ENCODE measurements around the gene CTSC. TPM values are rescaled to one million over a fixed set of nuclear protein-coding genes. Genes with fewer than 3 reads are reported as not detected.

CTSC gene
- polyA plus RNA-seq, 1 donor (not counting 4 experiments of a cell fraction or from before 2014, with no cell fraction given): 658 TPM

DNA sequence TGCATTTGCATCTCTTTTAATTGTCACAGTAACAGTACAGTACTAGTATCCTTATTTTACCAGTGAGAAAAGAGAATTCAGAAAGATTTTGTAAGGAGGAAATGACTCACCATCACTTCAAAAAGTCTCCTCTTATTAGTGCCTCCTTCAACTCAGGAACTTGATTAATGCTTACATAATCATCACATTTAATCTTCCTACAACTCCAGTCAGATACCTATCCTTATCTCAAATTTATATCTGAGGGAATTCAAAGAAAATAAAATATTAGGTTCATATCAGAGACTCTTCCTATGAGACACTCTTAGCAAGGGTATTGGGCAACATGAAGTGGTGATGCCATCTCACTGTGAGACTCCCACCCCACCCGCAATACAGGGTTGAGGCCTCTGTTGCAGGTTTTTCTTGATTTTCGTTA is 26.1 kb upstream of the CTSC start:
- Histone ChIP-seq H3K4me1 (ENCODE audit: control insufficient read depth, extremely low read depth, insufficient read depth, low read length) (peaks cover 14% of the 10 kb centered on the region), H3K9me3 (ENCODE audit: control insufficient read depth, low read depth, low read length) (no peaks in the 10 kb centered on the region), H3K9me1 (ENCODE audit: control insufficient read depth, extremely low read depth, insufficient read depth, low read length) (no peaks in the 10 kb centered on the region), H3K27ac (ENCODE audit: control insufficient read depth, insufficient read depth, low read length) (peak overlapping the region; percentile 9), H3K79me2 (ENCODE audit: control insufficient read depth, insufficient read depth, low read length) (no peaks in the 10 kb centered on the region), H3K4me3 (ENCODE audit: control insufficient read depth in 2 of 3, extremely low read depth in 1 of 3, insufficient read depth in 2 of 3, low read depth in 1 of 3, low read length in 3 of 3) (no peak overlapping the region), H3K27me3 (ENCODE audit: control insufficient read depth, extremely low read depth, insufficient read depth, low read length) (no peaks in the 10 kb centered on the region), H2AFZ (ENCODE audit: control insufficient read depth, low read length) (no peak overlapping the region), H4K20me1 (ENCODE audit: control insufficient read depth, extremely low read depth, insufficient read depth, low read length) (no peaks in the 10 kb centered on the region), H3K9ac (ENCODE audit: control insufficient read depth, extremely low read depth, insufficient read depth, low read length) (no peak overlapping the region), H3K36me3 (ENCODE audit: control insufficient read depth in 2 of 2, extremely low read depth in 1 of 2, insufficient read depth in 2 of 2, low read length in 2 of 2) (no peaks in the 10 kb centered on the region), H3K4me2 (ENCODE audit: control insufficient read depth, extremely low read depth, insufficient read depth, low read depth, low read length) (no peak overlapping the region)
- dilution Hi-C loops (cut with MboI; ENCODE audit: extremely low pct_ligation_motif_present, low sequenced_read_pairs): no loop called here
- FAIRE-seq: peak; percentile 59
- no peak for DNase-seq (ENCODE audit: low read depth, low spot score)
- no peak for TF ChIP-seq EZH2 (IDR thresholded peaks at IDR 0.05; ENCODE audit: low read length)

DNA sequence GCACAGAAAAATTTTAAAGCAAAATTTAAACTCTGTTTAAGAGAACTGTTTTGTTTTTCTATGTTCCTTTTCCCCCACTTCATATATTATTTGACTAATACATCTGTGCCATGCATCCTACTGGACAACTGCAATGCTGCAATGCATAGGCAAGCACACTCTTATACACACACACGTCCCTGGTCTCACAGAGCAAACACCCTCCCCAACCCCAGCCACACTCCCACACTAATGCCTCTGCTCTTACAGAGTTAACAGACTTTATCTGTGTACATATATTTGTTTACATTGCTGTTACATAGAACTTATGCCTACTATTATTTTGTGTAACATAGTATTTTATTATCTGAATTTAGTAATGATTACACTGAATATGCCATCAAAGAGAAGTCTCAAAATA is 25.5 kb upstream of the CTSC start:
- Histone ChIP-seq H3K79me2 (ENCODE audit: control insufficient read depth, insufficient read depth, low read length) (no peaks in the 10 kb centered on the region), H2AFZ (ENCODE audit: control insufficient read depth, low read length) (no peak overlapping the region), H3K36me3 (ENCODE audit: control insufficient read depth in 2 of 2, extremely low read depth in 1 of 2, insufficient read depth in 2 of 2, low read length in 2 of 2) (no peaks in the 10 kb centered on the region), H3K9ac (ENCODE audit: control insufficient read depth, extremely low read depth, insufficient read depth, low read length) (no peak overlapping the region), H3K9me3 (ENCODE audit: control insufficient read depth, low read depth, low read length) (no peaks in the 10 kb centered on the region), H3K4me3 (ENCODE audit: control insufficient read depth in 2 of 3, extremely low read depth in 1 of 3, insufficient read depth in 2 of 3, low read depth in 1 of 3, low read length in 3 of 3) (no peak overlapping the region), H3K27ac (ENCODE audit: control insufficient read depth, insufficient read depth, low read length) (no peak overlapping the region), H3K4me1 (ENCODE audit: control insufficient read depth, extremely low read depth, insufficient read depth, low read length) (peaks cover 14% of the 10 kb centered on the region), H3K4me2 (ENCODE audit: control insufficient read depth, extremely low read depth, insufficient read depth, low read depth, low read length) (no peak overlapping the region), H4K20me1 (ENCODE audit: control insufficient read depth, extremely low read depth, insufficient read depth, low read length) (no peaks in the 10 kb centered on the region), H3K9me1 (ENCODE audit: control insufficient read depth, extremely low read depth, insufficient read depth, low read length) (no peaks in the 10 kb centered on the region), H3K27me3 (ENCODE audit: control insufficient read depth, extremely low read depth, insufficient read depth, low read length) (no peaks in the 10 kb centered on the region)
- FAIRE-seq: no peak
- DNase-seq (ENCODE audit: low read depth, low spot score): no peak
- TF ChIP-seq EZH2 (IDR thresholded peaks at IDR 0.05; ENCODE audit: low read length): no peak
- TF ChIP-seq, protein P1, sequence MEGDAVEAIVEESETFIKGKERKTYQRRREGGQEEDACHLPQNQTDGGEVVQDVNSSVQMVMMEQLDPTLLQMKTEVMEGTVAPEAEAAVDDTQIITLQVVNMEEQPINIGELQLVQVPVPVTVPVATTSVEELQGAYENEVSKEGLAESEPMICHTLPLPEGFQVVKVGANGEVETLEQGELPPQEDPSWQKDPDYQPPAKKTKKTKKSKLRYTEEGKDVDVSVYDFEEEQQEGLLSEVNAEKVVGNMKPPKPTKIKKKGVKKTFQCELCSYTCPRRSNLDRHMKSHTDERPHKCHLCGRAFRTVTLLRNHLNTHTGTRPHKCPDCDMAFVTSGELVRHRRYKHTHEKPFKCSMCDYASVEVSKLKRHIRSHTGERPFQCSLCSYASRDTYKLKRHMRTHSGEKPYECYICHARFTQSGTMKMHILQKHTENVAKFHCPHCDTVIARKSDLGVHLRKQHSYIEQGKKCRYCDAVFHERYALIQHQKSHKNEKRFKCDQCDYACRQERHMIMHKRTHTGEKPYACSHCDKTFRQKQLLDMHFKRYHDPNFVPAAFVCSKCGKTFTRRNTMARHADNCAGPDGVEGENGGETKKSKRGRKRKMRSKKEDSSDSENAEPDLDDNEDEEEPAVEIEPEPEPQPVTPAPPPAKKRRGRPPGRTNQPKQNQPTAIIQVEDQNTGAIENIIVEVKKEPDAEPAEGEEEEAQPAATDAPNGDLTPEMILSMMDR (optimal IDR thresholded peaks at IDR 0.05 in 1 of 3, IDR thresholded peaks at IDR 0.05 in 1 of 3, conservative IDR thresholded peaks at IDR 0.05 in 1 of 3; ENCODE audit: extremely low read depth in 1 of 3, insufficient read depth in 2 of 3, low read length in 3 of 3): no peak
- dilution Hi-C loops (cut with MboI; ENCODE audit: extremely low pct_ligation_motif_present, low sequenced_read_pairs): no loop called here

DNA sequence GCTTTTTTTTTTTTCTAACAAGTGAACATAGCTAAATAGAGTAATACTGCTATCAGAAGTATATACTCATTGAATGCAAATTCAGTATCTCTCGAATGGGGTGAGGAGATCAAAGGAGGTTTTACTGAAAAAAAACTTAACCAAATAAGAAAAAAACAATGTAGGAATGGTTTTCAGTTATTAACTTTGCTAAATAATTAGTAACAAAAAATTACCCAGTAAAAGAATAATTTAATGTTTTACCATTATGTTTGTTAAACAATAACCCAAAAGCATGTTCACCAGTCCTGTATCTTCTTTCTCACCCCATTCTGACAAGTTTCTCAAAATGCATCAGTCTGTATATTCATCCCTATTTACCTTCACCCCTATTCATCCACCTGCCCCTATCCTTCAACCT is 22.6 kb upstream of the CTSC start:
- Histone ChIP-seq H2AFZ (ENCODE audit: control insufficient read depth, low read length) (no peak overlapping the region), H3K9ac (ENCODE audit: control insufficient read depth, extremely low read depth, insufficient read depth, low read length) (no peak overlapping the region), H3K9me1 (ENCODE audit: control insufficient read depth, extremely low read depth, insufficient read depth, low read length) (no peaks in the 10 kb centered on the region), H3K27me3 (ENCODE audit: control insufficient read depth, extremely low read depth, insufficient read depth, low read length) (no peaks in the 10 kb centered on the region), H3K79me2 (ENCODE audit: control insufficient read depth, insufficient read depth, low read length) (no peaks in the 10 kb centered on the region), H4K20me1 (ENCODE audit: control insufficient read depth, extremely low read depth, insufficient read depth, low read length) (no peaks in the 10 kb centered on the region), H3K4me2 (ENCODE audit: control insufficient read depth, extremely low read depth, insufficient read depth, low read depth, low read length) (no peak overlapping the region), H3K4me1 (ENCODE audit: control insufficient read depth, extremely low read depth, insufficient read depth, low read length) (peaks cover 14% of the 10 kb centered on the region), H3K9me3 (ENCODE audit: control insufficient read depth, low read depth, low read length) (no peaks in the 10 kb centered on the region), H3K27ac (ENCODE audit: control insufficient read depth, insufficient read depth, low read length) (no peak overlapping the region), H3K36me3 (ENCODE audit: control insufficient read depth in 2 of 2, extremely low read depth in 1 of 2, insufficient read depth in 2 of 2, low read length in 2 of 2) (no peaks in the 10 kb centered on the region), H3K4me3 (ENCODE audit: control insufficient read depth in 2 of 3, extremely low read depth in 1 of 3, insufficient read depth in 2 of 3, low read depth in 1 of 3, low read length in 3 of 3) (no peak overlapping the region)
- no peak for TF ChIP-seq EZH2 (IDR thresholded peaks at IDR 0.05; ENCODE audit: low read length)
- DNase-seq (ENCODE audit: low read depth, low spot score): no peak
- dilution Hi-C loops (cut with MboI; ENCODE audit: extremely low pct_ligation_motif_present, low sequenced_read_pairs): no loop called here
- no peak for FAIRE-seq

Measured in keratinocyte (primary cell).